RWPE2 (cell line): ENCODE results near the gene CAMK2A.
A peak's percentile ranks its signal among the peaks of the same experiment; 100 is the strongest.

ENCODE experiments used
- ATAC-seq: fragments of 200-7000 bp; cut with Tn5 transposase; 3 replicates; pipeline ENCODE4 v1.9.1; 2021; ENCODE audit warnings: low read depth
- DNase-seq: peaks from one replicate; pipeline ENCODE4 v3.0.0-alpha.2; 2020; ENCODE audit warnings: low spot score
- H3K27ac ChIP-seq: fragments of 450-650 bp; 2 replicates; pipeline ENCODE4 v1.5.1; 2017; ENCODE audit warnings: mild to moderate bottlenecking; ENCODE audit not compliant: poor library complexity, severe bottlenecking
- H3K27me3 ChIP-seq: fragments of 250-450 bp; sonication (Bioruptor Pico); 2 replicates; pipeline ENCODE4 v1.5.1; 2021; ENCODE audit warnings: mild to moderate bottlenecking, moderate library complexity; ENCODE audit not compliant: insufficient read depth, poor library complexity, severe bottlenecking
- H3K36me3 ChIP-seq: fragments of 250-450 bp; sonication (Bioruptor Pico); 2 replicates; pipeline ENCODE4 v1.5.1; 2020; ENCODE audit warnings: low read depth, mild to moderate bottlenecking, moderate library complexity
- H3K4me1 ChIP-seq: fragments of 250-450 bp; sonication (Bioruptor Pico); 2 replicates; pipeline ENCODE4 v1.5.1; 2021; ENCODE audit warnings: mild to moderate bottlenecking, moderate library complexity; ENCODE audit not compliant: insufficient read depth, poor library complexity, severe bottlenecking
- H3K4me3 ChIP-seq: fragments of 250-450 bp; sonication (Bioruptor Pico); 2 replicates; pipeline ENCODE4 v1.5.1; 2021; ENCODE audit warnings: mild to moderate bottlenecking, moderate library complexity; ENCODE audit not compliant: severe bottlenecking
- H3K9me3 ChIP-seq: fragments of 250-450 bp; sonication (Bioruptor Pico); 2 replicates; pipeline ENCODE4 v1.5.1; 2021; ENCODE audit warnings: mild to moderate bottlenecking, moderate library complexity; ENCODE audit not compliant: severe bottlenecking
- TF ChIP-seq, protein P1 (sequence below): fragments of 450-650 bp; IDR thresholded peaks from one replicate; pipeline ENCODE4 v1.5.1; 2017; ENCODE audit warnings: mild to moderate bottlenecking, moderate library complexity; ENCODE audit not compliant: poor library complexity, severe bottlenecking

CAMK2A gene

GRCh38 chr5:150219861-150220260 lies 69.7 kb downstream of the CAMK2A start:
- ATAC-seq = no peak
- Histone ChIP-seq H3K27ac (no peak overlapping the region), H3K4me3 (no peak overlapping the region), H3K36me3 (no peaks in the 10 kb centered on the region), H3K4me1 (no peaks in the 10 kb centered on the region), H3K9me3 (no peaks in the 10 kb centered on the region), H3K27me3 (no peaks in the 10 kb centered on the region)
- DNase-seq = no peak
- TF ChIP-seq, protein P1, sequence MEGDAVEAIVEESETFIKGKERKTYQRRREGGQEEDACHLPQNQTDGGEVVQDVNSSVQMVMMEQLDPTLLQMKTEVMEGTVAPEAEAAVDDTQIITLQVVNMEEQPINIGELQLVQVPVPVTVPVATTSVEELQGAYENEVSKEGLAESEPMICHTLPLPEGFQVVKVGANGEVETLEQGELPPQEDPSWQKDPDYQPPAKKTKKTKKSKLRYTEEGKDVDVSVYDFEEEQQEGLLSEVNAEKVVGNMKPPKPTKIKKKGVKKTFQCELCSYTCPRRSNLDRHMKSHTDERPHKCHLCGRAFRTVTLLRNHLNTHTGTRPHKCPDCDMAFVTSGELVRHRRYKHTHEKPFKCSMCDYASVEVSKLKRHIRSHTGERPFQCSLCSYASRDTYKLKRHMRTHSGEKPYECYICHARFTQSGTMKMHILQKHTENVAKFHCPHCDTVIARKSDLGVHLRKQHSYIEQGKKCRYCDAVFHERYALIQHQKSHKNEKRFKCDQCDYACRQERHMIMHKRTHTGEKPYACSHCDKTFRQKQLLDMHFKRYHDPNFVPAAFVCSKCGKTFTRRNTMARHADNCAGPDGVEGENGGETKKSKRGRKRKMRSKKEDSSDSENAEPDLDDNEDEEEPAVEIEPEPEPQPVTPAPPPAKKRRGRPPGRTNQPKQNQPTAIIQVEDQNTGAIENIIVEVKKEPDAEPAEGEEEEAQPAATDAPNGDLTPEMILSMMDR = no peak

GRCh38 chr5:150219142-150219541 lies 70.4 kb downstream of the CAMK2A start:
- Histone ChIP-seq H3K4me3 (no peak overlapping the region), H3K4me1 (no peaks in the 10 kb centered on the region), H3K36me3 (no peaks in the 10 kb centered on the region), H3K27ac (no peak overlapping the region), H3K9me3 (no peaks in the 10 kb centered on the region), H3K27me3 (no peaks in the 10 kb centered on the region)
- DNase-seq (no peak), ATAC-seq (no peak)
- TF ChIP-seq, protein P1 = no peak

- Histone ChIP-seq H3K36me3 (no peaks in the 10 kb centered on the region), H3K27ac (no peak overlapping the region), H3K4me1 (no peaks in the 10 kb centered on the region), H3K27me3 (no peaks in the 10 kb centered on the region), H3K4me3 (no peak overlapping the region), H3K9me3 (no peaks in the 10 kb centered on the region)
- TF ChIP-seq, protein P1 = no peak
- ATAC-seq (no peak), DNase-seq (no peak)
Measured at GRCh38 chr5:150218693-150219035, 70.9 kb downstream of the CAMK2A start.

GRCh38 chr5:150217873-150218692 lies 71.5 kb downstream of the CAMK2A start:
- DNase-seq = no peak
- ATAC-seq = peak; percentile 92
- H3K9me3 ChIP-seq = no peaks in the 10 kb centered on the region
- no peaks in the 10 kb centered on the region for H3K36me3 ChIP-seq
- H3K4me3 ChIP-seq = no peak overlapping the region
- TF ChIP-seq, protein P1 = peak; percentile 95
- H3K27me3 ChIP-seq = no peaks in the 10 kb centered on the region
- H3K27ac ChIP-seq = no peak overlapping the region
- H3K4me1 ChIP-seq = no peaks in the 10 kb centered on the region

- DNase-seq = no peak
- TF ChIP-seq, protein P1 = no peak
- H3K27me3 ChIP-seq = no peaks in the 10 kb centered on the region
Measured at GRCh38 chr5:150217038-150217437, 72.5 kb downstream of the CAMK2A start.

More at GRCh38 chr5:150217038-150217437, 72.5 kb downstream of the CAMK2A start:
- H3K36me3 ChIP-seq = no peaks in the 10 kb centered on the region
- no peaks in the 10 kb centered on the region for H3K4me1 ChIP-seq
- no peak overlapping the region for H3K4me3 ChIP-seq
- no peak overlapping the region for H3K27ac ChIP-seq
- no peak for ATAC-seq
- no peaks in the 10 kb centered on the region for H3K9me3 ChIP-seq
